Psoas muscle (tissue), 8 donors: ENCODE data around the gene TLK2. TPM values are rescaled to one million over a fixed set of nuclear protein-coding genes. Genes with fewer than 3 reads are reported as not detected.
"Not testable (repeated sequence)": the region's sequence is repeated elsewhere in the genome, so short reads cannot be mapped to it uniquely, and the experiment has no call there.

ENCODE experiments used
- ATAC-seq, 4 donors: fragments of 200-7000 bp; cut with Tn5 transposase; one replicate each; pipeline ENCODE4 v1.9.1; 2020; ENCODE audit warnings: moderate library complexity in 3 of 4, mild to moderate bottlenecking in 2 of 4
- DNase-seq, 2 donors: peaks; one replicate each; pipeline ENCODE4 v3.0.0-alpha.2; 2020
- H3K27ac ChIP-seq: fragments of 200-600 bp; one replicate; pipeline ENCODE4 v1.8.0; 2022
- H3K27me3 ChIP-seq, 3 donors: fragments of 200-600 bp in 1 of 3; one replicate each; pipeline versions ENCODE4 v1.6.1 to v1.8.0; 2013 to 2022; ENCODE audit warnings: low read length in 2 of 3, mild to moderate bottlenecking in 2 of 3, moderate library complexity in 1 of 3; ENCODE audit not compliant: insufficient read depth in 3 of 3
- H3K36me3 ChIP-seq, 2 donors: fragments of 200-600 bp in 1 of 2; one replicate each; pipeline versions ENCODE4 v1.6.1 to v1.8.0; 2013 to 2022; ENCODE audit warnings: low read depth in 1 of 2, mild to moderate bottlenecking in 1 of 2, moderate library complexity in 1 of 2; ENCODE audit not compliant: insufficient read depth in 1 of 2
- H3K4me1 ChIP-seq: fragments of 200-600 bp; one replicate; pipeline ENCODE4 v1.8.0; 2022
- H3K4me3 ChIP-seq: fragments of 200-600 bp; one replicate; pipeline ENCODE4 v1.8.0; 2022; ENCODE audit warnings: mild to moderate bottlenecking
- H3K9me3 ChIP-seq: fragments of 200-600 bp; one replicate; pipeline ENCODE4 v1.8.0; 2022
- CTCF ChIP-seq: fragments of 200-600 bp; IDR thresholded peaks from one replicate; pipeline ENCODE4 v1.8.0; 2022; ENCODE audit warnings: antibody characterized with exemption
- WGBS, 3 donors: extraction: QIAGEN DNeasy Blood & Tissue Kit; methylation state at CpG; one replicate each; pipeline versions ENCODE4 v1.1.6 to v1.1.7; 2013; 5-methylcytosine and 5-hydroxymethylcytosine counted together
- intact Hi-C, 2 donors: fragments of 100-400 bp; cut with DNase I; formaldehyde crosslinking; loops; one replicate each; pipeline versions ENCODE4 v1.11.0 to v1.14.2; 2022
- polyA plus RNA-seq, 3 donors: library from polyadenylated mRNA; stranded (reverse); fragments of 200-250 nt; gene quantifications; one replicate each; pipeline ENCODE4 v1.2.3, GENCODE V29; 2013
- total RNA-seq, 4 donors: library from RNA; stranded (reverse); fragmentation: NEBNext Ultra II Directional in 2 of 4; extraction: Animal tissue kit (Norgen Biotek cat#: 25700) in 2 of 4; gene quantifications; one replicate each; pipeline versions ENCODE4 v1.2.1 to v1.2.4, GENCODE V29; 2021 to 2023
- donor health status: healthy with polysubstance abuse.
- donor health status: DM: no; HTN: no; CAD: no; lungs with moderate emphysema.
- donor health status: Bipolar disorder and iron deficiency.
- donor health status: healthy.
- donor health status: DM: yes; HTN: yes; CAD: no.
- donor health status: DM: no; HTN: no; CAD: no.
- donor health status: DM: no; HTN: no; CAD: no.
- donor health status: DM: yes; HTN: yes; CAD: no.

Gene TLK2
- total and polyA plus RNA-seq, 7 donors: 23.1 to 51.9 (median 40.2) TPM

GRCh38 chr17:62456016-62456415 lies 22.6 kb upstream of the TLK2 start:
- TF ChIP-seq CTCF: no peak

GRCh38 chr17:62458483-62458882 lies 20.1 kb upstream of the TLK2 start:
- H3K9me3 ChIP-seq, H3K27me3 ChIP-seq, intact Hi-C loops, H3K4me1 ChIP-seq, H3K4me3 ChIP-seq, H3K36me3 ChIP-seq, ATAC-seq, DNase-seq, H3K27ac ChIP-seq: not testable (repeated sequence)
- 58 to 71% (median 63%) methylated on average over 10 of the region's 10 CpGs for WGBS, 3 donors

More at GRCh38 chr17:62456016-62456415, 22.6 kb upstream of the TLK2 start:
- Histone ChIP-seq H3K4me3 (no peak overlapping the region), H3K27ac (no peak overlapping the region), H3K9me3 (no peaks in the 10 kb centered on the region), H3K27me3 (no peaks in the 10 kb centered on the region), H3K36me3 (peaks cover 0 to 2% of the 10 kb centered on the region in 2 donors), H3K4me1 (no peaks in the 10 kb centered on the region)
- DNase-seq: no peak
- intact Hi-C loops: no loop called here
- WGBS, 3 donors: 91 to 94% (median 92%) methylated on average over 7 of the region's 7 CpGs
- no peak for ATAC-seq

- H3K27ac ChIP-seq, H3K4me1 ChIP-seq, ATAC-seq, DNase-seq, H3K27me3 ChIP-seq, H3K4me3 ChIP-seq, H3K36me3 ChIP-seq, intact Hi-C loops, H3K9me3 ChIP-seq: not testable (repeated sequence)
- 72 to 88% (median 74%) methylated on average over 3 of the region's 3 CpGs for WGBS, 3 donors
Observed at GRCh38 chr17:62464422-62464821, 14.2 kb upstream of the TLK2 start.

- intact Hi-C loops, H3K36me3 ChIP-seq: not testable (repeated sequence)
Observed at GRCh38 chr17:62465271-62465670, 13.4 kb upstream of the TLK2 start.

GRCh38 chr17:62470666-62471379 lies 7.8 kb upstream of the TLK2 start:
- intact Hi-C loops: not testable (repeated sequence)
- peak; percentile 76 to 84 (median 76) for ATAC-seq

More at GRCh38 chr17:62465271-62465670, 13.4 kb upstream of the TLK2 start:
- H3K4me3 ChIP-seq, ATAC-seq, H3K27me3 ChIP-seq, DNase-seq, H3K4me1 ChIP-seq, H3K27ac ChIP-seq, H3K9me3 ChIP-seq: not testable (repeated sequence)
- 96 to 97% (median 97%) methylated on average over 7 of the region's 7 CpGs for WGBS, 3 donors

GRCh38 chr17:62471380-62471880 lies 7.2 kb upstream of the TLK2 start:
- H3K4me1 ChIP-seq, H3K36me3 ChIP-seq, H3K27me3 ChIP-seq, intact Hi-C loops, DNase-seq, ATAC-seq, H3K4me3 ChIP-seq, H3K27ac ChIP-seq, H3K9me3 ChIP-seq: not testable (repeated sequence)
- 67 to 75% (median 71%) methylated on average over 9 of the region's 9 CpGs for WGBS, 3 donors

More at GRCh38 chr17:62470666-62471379, 7.8 kb upstream of the TLK2 start:
- H3K36me3 ChIP-seq, H3K9me3 ChIP-seq, H3K27me3 ChIP-seq, H3K4me3 ChIP-seq, H3K4me1 ChIP-seq, H3K27ac ChIP-seq: not testable (repeated sequence)
- DNase-seq: peak; percentile 70 to 75
- 24 to 27% (median 25%) methylated on average over 6 of the region's 8 CpGs for WGBS, 3 donors

- H3K27ac ChIP-seq, ATAC-seq, intact Hi-C loops: not testable (repeated sequence)
Observed at GRCh38 chr17:62473030-62473982, 5.3 kb upstream of the TLK2 start.

GRCh38 chr17:62477111-62477510 lies 1.5 kb upstream of the TLK2 start:
- WGBS, 3 donors: 84 to 91% (median 89%) methylated on average over 8 of the region's 8 CpGs
- peak overlapping the region; percentile 79 for H3K4me3 ChIP-seq
- intact Hi-C loops: not testable (repeated sequence)

More at GRCh38 chr17:62473030-62473982, 5.3 kb upstream of the TLK2 start:
- not testable (repeated sequence) for H3K4me1 ChIP-seq, H3K4me3 ChIP-seq, H3K9me3 ChIP-seq, H3K36me3 ChIP-seq, H3K27me3 ChIP-seq, DNase-seq
- 79 to 84% (median 82%) methylated on average over 7 to 8 of the region's 8 CpGs for WGBS, 3 donors

GRCh38 chr17:62477718-62478408 lies 762 bp upstream of the TLK2 start:
- H3K27me3 ChIP-seq, H3K9me3 ChIP-seq, intact Hi-C loops: not testable (repeated sequence)
- WGBS, 3 donors: 2 to 3% (median 3%) methylated on average over 21 to 61 of the region's 61 CpGs
- peaks cover 30% of the 10 kb centered on the region for H3K4me1 ChIP-seq
- peak overlapping the region; percentile 79 for H3K4me3 ChIP-seq
- peaks cover 0 to 10% of the 10 kb centered on the region in 2 donors for H3K36me3 ChIP-seq
- peak overlapping the region; percentile 84 for H3K27ac ChIP-seq
- peak in 1 of 2 donors; percentile 60 for DNase-seq
- ATAC-seq: peak; percentile 19 to 52 (median 48)

More at GRCh38 chr17:62477111-62477510, 1.5 kb upstream of the TLK2 start:
- Histone ChIP-seq H3K4me1 (peaks cover 22% of the 10 kb centered on the region), H3K27ac (peak overlapping the region; percentile 84), H3K36me3 (peaks cover 0 to 10% of the 10 kb centered on the region in 2 donors)
- not testable (repeated sequence) for H3K9me3 ChIP-seq, H3K27me3 ChIP-seq, ATAC-seq, DNase-seq
